ENCODE measurements around the gene NEAT1.

Gene NEAT1

DNA sequence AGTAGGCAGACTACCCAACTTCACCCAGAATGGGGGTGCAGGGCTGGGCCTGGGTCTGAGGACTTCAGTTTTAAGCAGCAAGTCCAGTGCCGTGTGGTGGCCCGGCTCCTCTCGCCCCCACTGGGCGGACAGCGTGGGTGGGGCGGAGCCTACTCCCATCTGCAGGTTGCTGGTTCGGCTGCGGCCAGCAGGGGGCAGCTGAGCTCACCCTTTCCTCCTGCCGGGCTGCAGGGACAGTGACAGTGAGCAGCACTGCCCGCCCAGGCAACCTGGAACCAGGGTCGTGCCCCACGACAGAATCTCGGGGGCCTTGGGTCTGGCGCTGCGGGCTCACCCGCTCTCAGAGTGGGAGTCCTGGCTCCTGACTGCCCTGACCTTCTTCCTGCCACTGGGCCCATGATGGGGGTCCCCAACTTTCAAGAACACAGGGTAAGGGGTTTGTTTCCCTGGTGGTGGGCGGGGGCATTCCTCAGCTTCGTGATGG, 6.2 kb upstream of the NEAT1 start:
- H3K4me3 ChIP-seq (ENCODE audit: control insufficient read depth, low read depth, low read length) = peak overlapping the region; percentile 24
- TF ChIP-seq, protein P1, sequence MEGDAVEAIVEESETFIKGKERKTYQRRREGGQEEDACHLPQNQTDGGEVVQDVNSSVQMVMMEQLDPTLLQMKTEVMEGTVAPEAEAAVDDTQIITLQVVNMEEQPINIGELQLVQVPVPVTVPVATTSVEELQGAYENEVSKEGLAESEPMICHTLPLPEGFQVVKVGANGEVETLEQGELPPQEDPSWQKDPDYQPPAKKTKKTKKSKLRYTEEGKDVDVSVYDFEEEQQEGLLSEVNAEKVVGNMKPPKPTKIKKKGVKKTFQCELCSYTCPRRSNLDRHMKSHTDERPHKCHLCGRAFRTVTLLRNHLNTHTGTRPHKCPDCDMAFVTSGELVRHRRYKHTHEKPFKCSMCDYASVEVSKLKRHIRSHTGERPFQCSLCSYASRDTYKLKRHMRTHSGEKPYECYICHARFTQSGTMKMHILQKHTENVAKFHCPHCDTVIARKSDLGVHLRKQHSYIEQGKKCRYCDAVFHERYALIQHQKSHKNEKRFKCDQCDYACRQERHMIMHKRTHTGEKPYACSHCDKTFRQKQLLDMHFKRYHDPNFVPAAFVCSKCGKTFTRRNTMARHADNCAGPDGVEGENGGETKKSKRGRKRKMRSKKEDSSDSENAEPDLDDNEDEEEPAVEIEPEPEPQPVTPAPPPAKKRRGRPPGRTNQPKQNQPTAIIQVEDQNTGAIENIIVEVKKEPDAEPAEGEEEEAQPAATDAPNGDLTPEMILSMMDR (conservative IDR thresholded peaks at IDR 0.05; ENCODE audit: control insufficient read depth, insufficient read depth, low read depth, low read length) = peak; percentile 81
- peak; percentile 76 for DNase-seq (ENCODE audit: low read depth)

DNA sequence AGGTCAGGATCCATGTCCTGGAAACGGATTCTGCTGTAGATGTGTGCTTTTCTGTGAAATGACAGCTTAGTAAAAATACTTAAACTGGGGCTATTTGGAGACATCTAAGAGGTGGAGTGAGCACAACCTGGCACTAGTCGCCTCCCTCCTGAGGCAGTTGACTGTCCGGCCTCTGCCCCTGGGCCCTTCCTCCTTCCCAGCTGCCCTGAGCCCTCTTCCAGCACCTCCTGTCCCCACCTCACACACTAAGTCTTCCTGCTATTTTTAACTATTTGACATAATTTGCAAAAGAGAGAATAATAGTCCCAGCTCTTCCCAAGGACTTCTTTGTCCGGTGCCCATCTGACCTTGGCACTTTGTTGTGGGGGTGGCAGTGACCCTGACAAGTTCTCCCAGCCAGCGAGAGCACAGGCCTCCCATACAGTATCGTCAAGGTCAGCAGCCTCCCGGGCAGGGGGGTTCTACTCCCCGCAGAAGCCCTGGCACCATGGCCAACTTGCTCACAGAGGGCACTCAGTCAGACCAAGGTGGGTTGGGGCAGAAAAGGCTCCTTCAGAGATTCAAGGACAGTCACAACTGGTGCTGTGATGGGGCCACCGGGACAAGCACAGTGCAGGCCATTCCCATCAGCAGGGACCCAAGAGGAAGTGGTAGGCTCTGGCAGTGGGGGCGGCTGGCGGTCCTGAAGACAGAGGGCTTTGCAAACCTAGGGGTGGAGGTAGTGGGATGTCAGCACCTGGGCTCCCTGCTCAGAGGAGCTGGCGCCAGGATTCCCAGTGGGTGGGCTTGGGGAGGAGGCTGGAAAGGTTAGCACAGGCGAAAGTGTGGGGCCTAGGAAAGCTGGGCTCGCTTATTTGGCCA, 5.5 kb upstream of the NEAT1 start:
- TF ChIP-seq, protein P1 (conservative IDR thresholded peaks at IDR 0.05; ENCODE audit: control insufficient read depth, insufficient read depth, low read depth, low read length) = no peak
- peak overlapping the region; percentile 24 for H3K4me3 ChIP-seq (ENCODE audit: control insufficient read depth, low read depth, low read length)
- peak; percentile 14 for DNase-seq (ENCODE audit: low read depth)

DNA sequence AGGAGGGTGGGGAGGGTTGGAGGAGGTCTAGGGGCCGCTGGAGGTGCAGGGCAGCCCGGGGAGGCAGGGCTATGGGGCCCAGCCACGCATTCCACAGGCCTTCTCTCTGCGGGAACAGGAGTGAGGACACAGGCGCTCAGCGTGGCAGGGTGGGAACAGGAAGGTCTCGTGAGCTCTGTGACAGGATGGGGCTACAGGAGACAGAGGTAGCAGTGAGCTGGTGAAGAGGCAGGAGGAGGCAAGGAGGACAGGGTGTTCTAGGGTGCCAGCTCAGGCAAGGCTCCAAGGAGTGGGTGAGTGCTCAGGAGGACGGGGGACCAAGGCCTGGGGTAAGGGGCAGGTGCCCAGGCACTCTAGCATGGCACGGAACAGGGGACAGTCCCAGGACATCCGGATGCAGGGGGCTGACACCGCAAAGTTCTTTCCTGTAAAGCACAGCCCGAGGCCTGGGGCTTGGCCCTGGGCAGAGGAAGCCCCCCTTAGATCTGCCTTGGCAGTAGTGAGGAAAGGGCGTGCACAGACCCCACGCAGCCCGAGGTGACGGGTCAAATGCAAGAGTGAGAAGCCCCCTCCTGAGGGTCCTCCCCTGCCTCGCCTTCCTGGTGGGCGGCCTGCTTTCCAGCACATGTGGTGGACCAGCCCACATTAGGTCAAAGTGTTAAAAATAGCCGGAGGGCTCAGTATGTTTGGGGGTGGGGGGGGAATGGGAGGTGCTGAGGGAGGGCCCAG, 4.7 kb upstream of the NEAT1 start:
- peak; percentile 48 for DNase-seq (ENCODE audit: low read depth)
- TF ChIP-seq, protein P1 (conservative IDR thresholded peaks at IDR 0.05; ENCODE audit: control insufficient read depth, insufficient read depth, low read depth, low read length) = no peak
- H3K4me3 ChIP-seq (ENCODE audit: control insufficient read depth, low read depth, low read length) = no peak overlapping the region

DNA sequence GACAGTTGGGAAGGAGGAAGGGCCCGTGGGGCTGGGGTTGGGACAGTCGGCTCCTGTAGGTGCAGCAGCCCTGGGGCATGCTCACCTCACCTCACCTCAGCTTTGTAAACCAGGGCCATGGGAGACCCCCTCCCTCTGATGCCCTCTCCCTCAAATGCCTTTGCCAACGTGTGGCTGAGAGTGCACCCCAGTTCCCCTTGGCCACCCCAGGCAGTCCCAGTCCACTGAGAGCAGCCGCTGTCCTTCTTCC, 4.2 kb upstream of the NEAT1 start:
- DNase-seq (ENCODE audit: low read depth) = no peak
- peak overlapping the region; percentile 6 for H3K4me3 ChIP-seq (ENCODE audit: control insufficient read depth, low read depth, low read length)
- TF ChIP-seq, protein P1 (conservative IDR thresholded peaks at IDR 0.05; ENCODE audit: control insufficient read depth, insufficient read depth, low read depth, low read length) = no peak

DNA sequence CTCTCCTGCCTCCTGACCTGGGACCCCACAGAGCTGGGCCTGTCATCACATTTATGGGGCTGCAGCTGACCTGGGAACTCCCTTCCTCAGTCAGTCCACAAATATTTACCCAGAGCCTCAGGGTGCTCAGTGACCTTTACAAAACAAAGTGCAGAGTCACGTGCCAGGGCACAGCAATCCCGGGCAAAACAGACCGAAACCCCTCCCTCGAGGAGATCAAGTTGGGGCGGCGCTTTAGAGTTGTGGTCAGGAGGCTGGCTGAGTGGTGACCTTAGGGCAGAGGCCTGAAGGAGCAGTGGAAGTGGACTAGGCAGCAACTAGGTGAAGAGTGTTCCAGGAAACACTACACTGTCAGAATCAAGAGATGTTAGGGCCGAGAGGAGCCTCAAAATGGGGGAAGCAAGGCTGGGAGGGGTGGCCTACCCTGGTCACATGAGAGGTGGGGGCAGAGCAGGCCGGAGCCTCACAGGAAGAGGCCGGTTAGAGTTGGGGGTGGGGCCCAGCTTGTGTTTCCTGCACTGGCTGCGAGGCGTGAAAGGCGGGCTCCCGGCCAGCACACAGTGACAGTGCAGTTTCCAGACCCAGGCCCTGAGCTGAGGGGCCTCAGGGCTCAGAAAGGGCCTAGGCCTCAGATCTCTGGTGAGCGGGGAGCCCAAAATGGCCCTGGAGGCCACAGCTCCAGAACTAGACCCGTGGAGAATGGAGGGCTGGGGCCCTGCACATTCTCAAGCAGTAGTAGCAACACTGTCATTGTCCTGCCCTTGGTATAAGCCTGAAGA, 3.7 kb upstream of the NEAT1 start:
- peak; percentile 98 for DNase-seq (ENCODE audit: low read depth)
- H3K4me3 ChIP-seq (ENCODE audit: control insufficient read depth, low read depth, low read length) = peak overlapping the region; percentile 39
- TF ChIP-seq, protein P1 (conservative IDR thresholded peaks at IDR 0.05; ENCODE audit: control insufficient read depth, insufficient read depth, low read depth, low read length) = no peak

DNA sequence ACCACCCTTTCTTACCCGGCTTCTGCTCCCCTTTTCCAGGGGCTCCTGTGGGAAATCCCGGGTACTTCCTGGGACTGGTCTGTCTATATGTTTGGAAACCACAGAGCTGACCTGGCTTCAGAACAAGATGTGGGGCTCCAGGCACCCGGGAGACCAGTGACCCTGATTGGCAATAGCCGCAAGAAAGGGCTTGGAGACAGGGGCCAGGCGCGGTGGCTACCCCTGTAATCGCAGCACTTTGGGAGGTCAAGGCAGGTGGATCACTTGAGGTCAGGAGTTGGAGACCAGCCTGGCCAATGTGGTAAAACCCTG, 3.2 kb upstream of the NEAT1 start:
- no peak for DNase-seq (ENCODE audit: low read depth)
- TF ChIP-seq, protein P1 (conservative IDR thresholded peaks at IDR 0.05; ENCODE audit: control insufficient read depth, insufficient read depth, low read depth, low read length) = no peak
- H3K4me3 ChIP-seq (ENCODE audit: control insufficient read depth, low read depth, low read length) = peak overlapping the region; percentile 39

Measured in fibroblast of mammary gland (primary cell).